ENCODE results near the gene RANBP17.

- no peak for TF ChIP-seq POLR2A (IDR thresholded peaks at IDR 0.05)
- TF ChIP-seq, protein P1, sequence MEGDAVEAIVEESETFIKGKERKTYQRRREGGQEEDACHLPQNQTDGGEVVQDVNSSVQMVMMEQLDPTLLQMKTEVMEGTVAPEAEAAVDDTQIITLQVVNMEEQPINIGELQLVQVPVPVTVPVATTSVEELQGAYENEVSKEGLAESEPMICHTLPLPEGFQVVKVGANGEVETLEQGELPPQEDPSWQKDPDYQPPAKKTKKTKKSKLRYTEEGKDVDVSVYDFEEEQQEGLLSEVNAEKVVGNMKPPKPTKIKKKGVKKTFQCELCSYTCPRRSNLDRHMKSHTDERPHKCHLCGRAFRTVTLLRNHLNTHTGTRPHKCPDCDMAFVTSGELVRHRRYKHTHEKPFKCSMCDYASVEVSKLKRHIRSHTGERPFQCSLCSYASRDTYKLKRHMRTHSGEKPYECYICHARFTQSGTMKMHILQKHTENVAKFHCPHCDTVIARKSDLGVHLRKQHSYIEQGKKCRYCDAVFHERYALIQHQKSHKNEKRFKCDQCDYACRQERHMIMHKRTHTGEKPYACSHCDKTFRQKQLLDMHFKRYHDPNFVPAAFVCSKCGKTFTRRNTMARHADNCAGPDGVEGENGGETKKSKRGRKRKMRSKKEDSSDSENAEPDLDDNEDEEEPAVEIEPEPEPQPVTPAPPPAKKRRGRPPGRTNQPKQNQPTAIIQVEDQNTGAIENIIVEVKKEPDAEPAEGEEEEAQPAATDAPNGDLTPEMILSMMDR (IDR thresholded peaks at IDR 0.05): no peak
Measured at GRCh38 chr5:171128136-171128535, 266.3 kb downstream of the RANBP17 start.
